G401 (cell line): ENCODE data around the gene ZNF212. TPM values are rescaled to one million over a fixed set of nuclear protein-coding genes. Genes with fewer than 3 reads are reported as not detected.

Source experiments
- DNase-seq: peaks from one replicate; pipeline ENCODE4 v3.0.0-alpha.2; 2015; ENCODE audit warnings: low spot score
- in situ Hi-C: cut with HindIII; loops from 2 replicates; pipeline ENCODE4 v1.10.0; 2016; ENCODE audit warnings: low sequenced_read_pairs, mixed read lengths
- total RNA-seq: library from RNA; depleted of rRNA; stranded (reverse); fragments of >200 nt; shearing (Covaris generic); gene quantifications from 2 replicates; pipeline ENCODE4 v1.2.3, GENCODE V29; 2014

Gene ZNF212
- total RNA-seq, 1 experiment from 2014 or later, result 11.6 TPM

DNA sequence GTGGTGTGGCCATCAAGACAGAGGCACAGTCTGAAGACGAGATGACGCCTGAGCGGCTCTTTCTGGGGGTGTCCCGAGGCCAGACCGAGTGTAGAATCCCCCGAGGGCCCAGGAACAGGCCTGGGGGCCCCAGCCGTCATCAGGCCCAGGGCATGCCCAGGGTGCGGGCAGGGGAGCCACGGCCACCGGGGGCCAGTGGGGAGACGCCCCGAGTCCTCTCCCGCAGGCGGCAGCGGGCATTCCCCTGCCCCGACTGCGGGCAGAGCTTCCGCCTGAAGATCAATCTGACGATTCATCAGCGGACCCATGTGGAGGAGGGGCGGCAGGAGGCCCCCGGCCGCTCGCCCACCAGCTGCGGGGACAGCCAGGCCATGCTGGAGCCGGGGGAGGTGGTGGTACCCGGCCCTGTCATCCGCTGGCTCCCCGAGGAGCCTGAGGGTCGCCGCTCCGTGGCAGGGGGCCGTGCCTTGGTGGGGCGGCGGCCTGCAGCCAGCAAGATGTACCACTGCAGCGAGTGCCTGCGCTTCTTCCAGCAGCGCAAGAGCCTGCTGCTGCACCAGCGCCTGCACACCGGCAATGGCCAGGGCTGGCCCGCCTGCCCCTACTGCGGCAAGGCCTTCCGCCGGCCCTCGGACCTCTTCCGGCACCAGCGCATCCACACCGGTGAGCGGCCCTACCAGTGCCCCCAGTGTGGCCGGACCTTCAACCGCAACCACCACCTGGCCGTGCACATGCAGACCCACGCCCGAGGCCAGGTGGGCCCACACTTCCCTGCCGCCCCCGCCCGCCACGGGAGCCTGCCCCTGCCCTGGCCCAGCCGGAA, 42.3 kb downstream of the ZNF212 start:
- in situ Hi-C loops, result no loop called here
- no peak for DNase-seq

DNA sequence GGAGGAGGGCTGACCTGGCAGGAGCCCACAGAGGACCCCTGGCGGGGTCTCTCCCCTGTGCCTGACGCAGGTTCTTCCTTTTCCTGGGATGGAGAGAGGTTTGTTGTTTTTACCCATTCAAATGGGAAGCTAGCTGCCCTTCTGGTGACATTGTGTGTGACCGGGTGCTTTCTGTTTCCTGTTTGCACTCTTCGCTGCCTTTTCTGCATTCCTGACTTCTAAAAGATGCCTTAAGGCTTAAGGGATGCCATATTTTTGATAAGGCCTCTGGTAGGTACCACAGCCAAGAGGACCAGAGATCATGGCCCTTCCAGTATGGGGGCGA, 42.8 kb downstream of the ZNF212 start:
- DNase-seq, result no peak
- in situ Hi-C loops, result no loop called here

GRCh38 chr7:149283321-149283720, 43.9 kb downstream of the ZNF212 start:
- in situ Hi-C loops, result no loop called here
- DNase-seq, result no peak

GRCh38 chr7:149284343-149284742, 44.9 kb downstream of the ZNF212 start:
- peak; percentile 18 for DNase-seq
- in situ Hi-C loops, result no loop called here

- in situ Hi-C loops, result no loop called here
Observed at GRCh38 chr7:149284850-149285585, 45.6 kb downstream of the ZNF212 start.

DNA sequence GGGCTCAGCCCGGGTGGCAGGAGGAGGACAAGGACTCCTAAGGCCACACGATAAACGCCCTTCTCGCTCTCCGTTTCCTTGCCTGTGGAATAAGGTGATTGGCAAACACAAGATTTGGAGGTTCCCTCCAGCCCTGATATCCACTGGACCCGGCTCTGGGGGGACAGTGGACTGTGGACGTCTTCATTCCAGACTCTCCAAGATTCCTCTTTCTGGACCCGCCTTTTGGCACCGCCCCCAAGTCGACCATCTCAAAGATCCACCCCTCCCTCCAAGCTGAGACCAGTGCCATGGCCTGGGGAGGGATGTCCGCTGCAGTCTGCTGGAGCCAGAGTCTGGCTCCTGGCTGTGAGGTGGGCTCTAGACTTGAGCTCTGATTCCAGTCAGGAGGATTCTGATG, 46.2 kb downstream of the ZNF212 start:
- in situ Hi-C loops, result no loop called here

More at GRCh38 chr7:149284850-149285585, 45.6 kb downstream of the ZNF212 start:
- peak; percentile 93 for DNase-seq

DNA sequence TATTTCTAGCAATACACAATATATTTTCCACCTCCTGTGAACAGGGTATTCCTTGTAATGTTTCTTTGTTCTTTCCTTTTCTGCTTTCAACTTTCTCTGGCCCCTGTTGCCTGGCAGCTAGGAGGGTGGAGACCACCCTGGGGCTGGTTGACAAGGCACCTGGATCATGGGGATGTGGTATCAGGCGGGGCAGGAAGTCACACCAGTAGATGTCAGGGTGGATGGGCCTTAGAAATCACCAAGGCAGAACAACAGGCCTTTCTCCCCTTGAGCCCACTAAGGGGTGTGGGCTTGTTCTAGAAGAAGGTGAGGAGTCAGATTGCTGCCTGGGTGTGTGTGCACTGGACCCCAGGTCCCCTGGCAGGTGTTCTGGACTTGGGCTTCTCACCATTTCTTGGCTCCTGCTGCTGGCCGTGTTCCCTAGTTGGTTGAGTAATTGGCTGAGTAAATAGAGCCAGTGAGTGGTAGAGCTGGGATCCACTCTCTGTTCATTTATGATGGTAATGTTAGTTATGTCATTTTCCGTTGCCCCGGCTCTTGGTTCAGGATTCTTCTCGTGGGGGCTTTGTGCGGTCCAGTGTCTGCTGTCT, 47.5 kb downstream of the ZNF212 start:
- no peak for DNase-seq
- in situ Hi-C loops, result no loop called here

More for the DNA sequence above, 46.2 kb downstream of the ZNF212 start:
- peak; percentile 46 for DNase-seq

DNA sequence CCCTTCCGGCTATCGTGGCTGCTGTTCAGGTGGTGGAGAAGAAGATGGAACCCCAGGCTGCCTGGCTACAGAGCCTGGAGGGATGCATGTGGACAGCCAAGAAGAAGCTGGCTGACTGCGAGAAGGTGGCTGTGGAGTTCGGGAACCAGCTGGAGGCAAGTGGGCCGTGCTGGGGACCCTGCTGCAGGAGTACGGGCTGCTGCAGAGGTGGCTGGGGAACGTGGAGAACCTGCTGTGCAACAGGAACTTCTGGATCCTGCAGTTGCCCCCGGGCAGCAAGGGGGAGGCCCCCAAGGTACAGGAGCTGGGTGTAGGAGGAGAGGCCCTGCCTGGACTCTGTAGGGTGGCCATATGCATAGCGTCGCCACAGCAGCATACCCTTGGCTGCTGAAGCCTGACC, 48.2 kb downstream of the ZNF212 start:
- in situ Hi-C loops, result no loop called here
- DNase-seq, result no peak

DNA sequence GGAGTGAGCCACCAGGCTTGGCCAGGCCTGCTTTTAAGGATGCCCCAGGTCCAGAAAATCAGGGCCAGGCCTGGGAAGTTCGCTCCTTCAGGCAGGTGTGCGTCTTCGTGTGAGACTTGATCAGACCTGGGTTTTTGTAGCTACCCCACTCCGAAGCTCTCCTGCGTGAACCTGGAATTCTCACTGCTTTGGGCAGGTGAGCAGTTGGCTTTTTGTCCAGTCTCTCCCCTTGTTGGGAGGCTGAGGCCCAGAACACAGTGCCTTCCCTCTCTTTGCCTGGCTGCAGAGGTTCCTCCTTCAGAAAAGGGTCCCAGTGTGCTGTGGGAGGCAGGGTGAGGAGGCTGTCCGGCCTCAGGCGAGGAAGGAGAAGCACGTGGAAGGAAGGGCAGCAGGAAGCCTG, 49.8 kb downstream of the ZNF212 start:
- in situ Hi-C loops, result no loop called here
- no peak for DNase-seq

DNA sequence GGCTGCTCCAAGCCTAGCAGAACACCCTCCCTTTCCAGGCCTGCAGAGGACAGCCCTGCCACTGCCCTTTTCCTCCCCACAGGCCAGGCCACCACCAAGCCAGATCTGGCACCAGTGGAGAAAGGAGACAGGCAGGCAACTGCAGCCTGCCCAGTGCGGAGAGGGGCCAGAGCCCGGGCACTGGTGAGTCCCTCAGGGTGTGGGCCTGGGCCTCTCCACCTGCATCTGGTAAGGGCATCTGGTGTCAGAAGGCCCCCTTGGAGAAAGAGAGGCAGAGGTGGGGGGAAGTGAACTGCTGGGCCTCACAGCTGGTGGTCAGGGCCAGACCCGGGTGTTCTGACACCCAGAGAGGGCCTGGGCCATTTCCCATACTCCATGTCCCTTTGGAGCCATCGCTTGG, 50.4 kb downstream of the ZNF212 start:
- in situ Hi-C loops, result no loop called here
- DNase-seq, result no peak

GRCh38 chr7:149291036-149291780, 51.8 kb downstream of the ZNF212 start:
- in situ Hi-C loops, result no loop called here
- no peak for DNase-seq

GRCh38 chr7:149291781-149292461, 52.5 kb downstream of the ZNF212 start:
- no peak for DNase-seq
- in situ Hi-C loops, result no loop called here

- in situ Hi-C loops, result no loop called here
- no peak for DNase-seq
Observed at GRCh38 chr7:149292462-149292823, 53.0 kb downstream of the ZNF212 start.

- in situ Hi-C loops, result no loop called here
- no peak for DNase-seq
Observed at GRCh38 chr7:149293338-149293737, 53.9 kb downstream of the ZNF212 start.

GRCh38 chr7:149293946-149294633, 54.6 kb downstream of the ZNF212 start:
- in situ Hi-C loops, result no loop called here
- DNase-seq, result no peak

- in situ Hi-C loops, result no loop called here
- DNase-seq, result no peak
Observed at GRCh38 chr7:149294634-149295480, 55.4 kb downstream of the ZNF212 start.

GRCh38 chr7:149295481-149295850, 56.0 kb downstream of the ZNF212 start:
- DNase-seq, result no peak
- in situ Hi-C loops, result no loop called here

- in situ Hi-C loops, result no loop called here
- no peak for DNase-seq
Observed at GRCh38 chr7:149296368-149296767, 56.9 kb downstream of the ZNF212 start.
